Adrenal gland (tissue), 5 donors: ENCODE data around the gene ZP3.
"Not testable (repeated sequence)": the region's sequence is repeated elsewhere in the genome, so short reads cannot be mapped to it uniquely, and the experiment has no call there.

Experiments
- POLR2A ChIP-seq, 2 donors: fragments of 450-650 bp; IDR thresholded peaks; one replicate each; pipeline ENCODE4 v1.6.1; 2017; ENCODE audit warnings: antibody characterized with exemption in 2 of 2, mild to moderate bottlenecking in 2 of 2, moderate library complexity in 1 of 2
- TF ChIP-seq, protein P1 (sequence below), 6 experiments: fragments of 450-650 bp in 4 of 6; fragments of 200-600 bp in 2 of 6; sonication (generic) in 1 of 6; IDR thresholded peaks; 1 replicate in 5 of 6; 2 replicates in 1 of 6; pipeline versions ENCODE4 v1.5.1 to v1.8.0; 2016 to 2021; ENCODE audit warnings: antibody characterized with exemption in 6 of 6, mild to moderate bottlenecking in 2 of 6, moderate library complexity in 1 of 6
- donor health status: DM: no; HTN: no; CAD: no.

DNA sequence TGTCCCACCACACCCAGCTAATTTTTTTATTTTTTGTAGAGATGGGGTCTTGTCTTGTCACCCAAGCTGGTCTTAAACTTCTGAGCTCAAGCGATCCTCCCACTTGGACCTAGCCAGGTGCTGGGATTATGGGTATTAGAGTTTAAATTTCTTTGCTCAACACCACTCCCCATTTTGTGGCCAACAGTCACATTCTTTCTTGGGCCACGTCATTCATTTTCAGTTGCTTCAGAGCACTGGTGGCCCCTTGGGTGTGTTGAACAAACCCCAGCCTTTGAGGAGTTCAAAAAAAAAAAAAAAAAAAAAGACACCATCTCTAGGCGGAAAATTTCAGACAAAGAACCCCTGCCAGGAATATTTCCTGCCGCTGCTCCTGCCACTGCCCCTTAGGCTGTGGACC lies 32.3 kb downstream of the ZP3 start:
- TF ChIP-seq, protein P1, sequence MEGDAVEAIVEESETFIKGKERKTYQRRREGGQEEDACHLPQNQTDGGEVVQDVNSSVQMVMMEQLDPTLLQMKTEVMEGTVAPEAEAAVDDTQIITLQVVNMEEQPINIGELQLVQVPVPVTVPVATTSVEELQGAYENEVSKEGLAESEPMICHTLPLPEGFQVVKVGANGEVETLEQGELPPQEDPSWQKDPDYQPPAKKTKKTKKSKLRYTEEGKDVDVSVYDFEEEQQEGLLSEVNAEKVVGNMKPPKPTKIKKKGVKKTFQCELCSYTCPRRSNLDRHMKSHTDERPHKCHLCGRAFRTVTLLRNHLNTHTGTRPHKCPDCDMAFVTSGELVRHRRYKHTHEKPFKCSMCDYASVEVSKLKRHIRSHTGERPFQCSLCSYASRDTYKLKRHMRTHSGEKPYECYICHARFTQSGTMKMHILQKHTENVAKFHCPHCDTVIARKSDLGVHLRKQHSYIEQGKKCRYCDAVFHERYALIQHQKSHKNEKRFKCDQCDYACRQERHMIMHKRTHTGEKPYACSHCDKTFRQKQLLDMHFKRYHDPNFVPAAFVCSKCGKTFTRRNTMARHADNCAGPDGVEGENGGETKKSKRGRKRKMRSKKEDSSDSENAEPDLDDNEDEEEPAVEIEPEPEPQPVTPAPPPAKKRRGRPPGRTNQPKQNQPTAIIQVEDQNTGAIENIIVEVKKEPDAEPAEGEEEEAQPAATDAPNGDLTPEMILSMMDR (IDR thresholded peaks at IDR 0.05), result not testable (repeated sequence)
- not testable (repeated sequence) for TF ChIP-seq POLR2A (IDR thresholded peaks at IDR 0.05)
